ENCODE results near the gene GAB2.

DNA sequence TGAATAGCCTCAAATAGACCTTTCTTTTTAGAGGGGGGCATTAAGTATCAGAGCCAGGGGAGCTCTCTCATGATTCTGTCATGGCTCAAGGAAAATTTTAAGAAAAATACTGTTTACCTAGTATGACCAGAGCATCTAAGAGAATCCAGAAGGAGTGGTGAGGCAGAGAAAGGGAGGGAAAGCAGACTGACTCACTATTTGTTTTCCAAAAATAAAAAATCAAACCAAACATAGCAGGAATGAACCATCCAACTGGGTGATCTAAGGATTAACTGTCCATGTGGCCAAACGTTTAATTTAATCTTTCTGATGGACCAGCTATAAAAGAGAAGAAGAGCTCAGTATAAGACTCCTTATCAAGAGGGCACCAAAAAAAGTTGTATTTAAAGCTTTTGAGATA, 70.8 kb downstream of the GAB2 start:
- TF ChIP-seq, protein P1, sequence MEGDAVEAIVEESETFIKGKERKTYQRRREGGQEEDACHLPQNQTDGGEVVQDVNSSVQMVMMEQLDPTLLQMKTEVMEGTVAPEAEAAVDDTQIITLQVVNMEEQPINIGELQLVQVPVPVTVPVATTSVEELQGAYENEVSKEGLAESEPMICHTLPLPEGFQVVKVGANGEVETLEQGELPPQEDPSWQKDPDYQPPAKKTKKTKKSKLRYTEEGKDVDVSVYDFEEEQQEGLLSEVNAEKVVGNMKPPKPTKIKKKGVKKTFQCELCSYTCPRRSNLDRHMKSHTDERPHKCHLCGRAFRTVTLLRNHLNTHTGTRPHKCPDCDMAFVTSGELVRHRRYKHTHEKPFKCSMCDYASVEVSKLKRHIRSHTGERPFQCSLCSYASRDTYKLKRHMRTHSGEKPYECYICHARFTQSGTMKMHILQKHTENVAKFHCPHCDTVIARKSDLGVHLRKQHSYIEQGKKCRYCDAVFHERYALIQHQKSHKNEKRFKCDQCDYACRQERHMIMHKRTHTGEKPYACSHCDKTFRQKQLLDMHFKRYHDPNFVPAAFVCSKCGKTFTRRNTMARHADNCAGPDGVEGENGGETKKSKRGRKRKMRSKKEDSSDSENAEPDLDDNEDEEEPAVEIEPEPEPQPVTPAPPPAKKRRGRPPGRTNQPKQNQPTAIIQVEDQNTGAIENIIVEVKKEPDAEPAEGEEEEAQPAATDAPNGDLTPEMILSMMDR (IDR thresholded peaks at IDR 0.05): no peak
- TF ChIP-seq EP300 (IDR thresholded peaks at IDR 0.05) (no peak), POLR2AphosphoS5 (IDR thresholded peaks at IDR 0.05) (no peak)

Measured in suprapubic skin (tissue), 4 donors.